K562 (cell line): ENCODE data around the gene CRYZL1. TPM values are rescaled to one million over a fixed set of nuclear protein-coding genes. Genes with fewer than 3 reads are reported as not detected.

ENCODE experiments used
- BCOR ChIP-seq: fragments of 450-650 bp; IDR thresholded peaks from 2 replicates; pipeline ENCODE4 v1.6.1; 2016
- ETV5 ChIP-seq: sonication (generic); formaldehyde crosslinking; IDR thresholded peaks from 2 replicates; pipeline ENCODE4 v1.4.0; 2020; ENCODE audit warnings: low read depth, mild to moderate bottlenecking, missing genetic modification reagents
- HOXB6 ChIP-seq: fragments of 250-450 bp; sonication (Bioruptor Pico); IDR thresholded peaks from 2 replicates; pipeline ENCODE4 v1.5.1; 2022; ENCODE audit warnings: mild to moderate bottlenecking, borderline replicate concordance
- KDM2B ChIP-seq: fragments of 250-450 bp; sonication (Bioruptor Pico); IDR thresholded peaks from 2 replicates; pipeline ENCODE4 v1.8.0; 2021; ENCODE audit warnings: mild to moderate bottlenecking, moderate library complexity
- MAZ ChIP-seq, 2 experiments: fragments of 450-650 bp in 1 of 2; sonication (generic) in 1 of 2; formaldehyde crosslinking; IDR thresholded peaks in 1 of 2; conservative IDR thresholded peaks in 1 of 2; 2 replicates each; pipeline versions ENCODE4 v1.4.0 to v1.5.0; 2020; ENCODE audit warnings: mild to moderate bottlenecking in 1 of 2, missing genetic modification reagents in 1 of 2
- POLR2G ChIP-seq: fragments of 200-400 bp; formaldehyde crosslinking; IDR thresholded peaks from 2 replicates; pipeline ENCODE4 v1.6.1; 2017; ENCODE audit warnings: low read depth, mild to moderate bottlenecking, antibody characterized with exemption, low read length, moderate library complexity
- SIRT6 ChIP-seq: IDR thresholded peaks from one replicate; pipeline ENCODE4 v1.6.1; 2012; ENCODE audit warnings: low read depth, mild to moderate bottlenecking, control low read depth, inconsistent platforms, low read length, moderate library complexity
- SOX6 ChIP-seq: fragments of 450-650 bp; IDR thresholded peaks from 2 replicates; pipeline ENCODE4 v1.6.1; 2014; ENCODE audit warnings: mild to moderate bottlenecking
- ZNF316 ChIP-seq: fragments of 450-650 bp; IDR thresholded peaks from 2 replicates; pipeline ENCODE4 v1.6.1; 2016
- polyA plus RNA-seq, 8 experiments: library from polyadenylated mRNA; depleted of rRNA in 4 of 8; stranded (reverse) in 5 of 8; unstranded in 3 of 8; fragments of >200 nt; fragmentation: Nextera tagmentation in 2 of 8; fragmentation: Illumina TruSeq in 1 of 8; extraction: Ambion mirVana in 2 of 8; extraction: Trizol in 1 of 8; gene quantifications; 2 replicates each; pipeline versions ENCODE4 v1.2.1 to v1.2.3, GENCODE V29; 2011 to 2014; ENCODE audit warnings: inconsistent platforms in 1 of 8, missing spikeins in 1 of 8
- total RNA-seq, 7 experiments: library from RNA; depleted of rRNA in 6 of 7; stranded (reverse); fragments of >200 nt in 6 of 7; fragmentation: Illumina TruSeq in 2 of 7; extraction: Trizol in 2 of 7; gene quantifications; 2 replicates each; pipeline versions ENCODE4 v1.2.1 to v1.2.3, GENCODE V29; 2011 to 2021; ENCODE audit warnings: low replicate concordance in 1 of 7
- TF ChIP-seq, protein P1 (sequence below): sonication (generic); formaldehyde crosslinking; IDR thresholded peaks from 2 replicates; pipeline ENCODE4 v1.8.0; 2022; ENCODE audit warnings: mild to moderate bottlenecking, missing genetic modification reagents
- TF ChIP-seq, protein P2 (sequence below): sonication (generic); formaldehyde crosslinking; IDR thresholded peaks from 2 replicates; pipeline ENCODE4 v1.8.1; 2023; ENCODE audit warnings: mild to moderate bottlenecking, missing genetic modification reagents
- TF ChIP-seq, protein P3 (sequence below): fragments of 250-450 bp; sonication (Bioruptor Pico); IDR thresholded peaks from 2 replicates; pipeline ENCODE4 v1.4.0; 2020
- TF ChIP-seq, protein P4 (sequence below): fragments of 450-650 bp; formaldehyde crosslinking; conservative IDR thresholded peaks from 2 replicates; pipeline ENCODE4 v1.4.0; 2022; ENCODE audit warnings: mild to moderate bottlenecking, missing genetic modification characterization

Gene CRYZL1
- total and polyA plus RNA-seq, 9 of the 15 experiments (the other 6 are each of a cell fraction or from before 2014, with no cell fraction given), result 19.9 to 98.2 (median 39.2) TPM

DNA sequence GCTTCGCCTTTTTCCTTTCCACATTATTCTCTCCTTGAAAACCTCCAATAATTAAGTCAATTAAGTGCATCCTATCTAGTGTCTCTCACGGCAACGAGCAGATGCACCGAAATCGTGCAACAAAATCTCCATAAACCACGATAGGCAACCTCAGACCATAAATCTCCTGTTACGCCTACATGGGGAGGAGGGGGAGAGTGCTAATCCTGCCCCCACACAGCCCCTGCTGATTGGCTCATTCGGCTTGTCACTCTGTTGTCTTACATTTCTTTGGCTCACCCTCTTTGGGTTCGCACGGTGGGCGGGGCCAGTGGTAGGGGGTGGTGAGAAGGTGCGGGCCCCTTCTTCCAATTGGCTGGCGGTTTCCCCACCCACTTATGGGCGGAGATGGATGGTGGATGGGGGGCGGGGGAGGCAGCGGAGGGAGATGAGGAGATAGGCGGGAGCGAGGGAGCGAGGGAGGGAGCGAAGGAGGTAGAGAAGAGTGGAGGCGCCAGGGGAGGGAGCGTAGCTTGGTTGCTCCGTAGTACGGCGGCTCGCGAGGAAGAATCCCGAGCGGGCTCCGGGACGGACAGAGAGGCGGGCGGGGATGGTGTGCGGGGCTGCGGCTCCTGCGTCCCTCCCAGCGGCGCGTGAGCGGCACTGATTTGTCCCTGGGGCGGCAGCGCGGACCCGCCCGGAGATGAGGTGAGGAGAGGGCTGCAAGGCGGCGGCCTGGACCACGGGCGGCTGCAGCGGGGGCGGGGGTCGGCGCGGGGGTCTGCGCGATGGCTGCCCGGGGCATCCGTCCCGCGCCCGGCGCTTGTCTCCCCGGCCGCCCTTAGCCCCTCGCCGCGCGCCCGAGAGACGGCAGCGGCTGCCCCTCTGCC lies 720 bp upstream of the CRYZL1 start, which contains the start of gene ITSN1 (continued):
- peak; percentile 99 for TF ChIP-seq KDM2B (CRISPR knock-in tag)
- peak in 1 of 2 experiments; percentile 94; a peak in 2 of 4 replicates for TF ChIP-seq MAZ (CRISPR knock-in tag; conservative IDR thresholded peaks at IDR 0.05 in 1 of 2, IDR thresholded peaks at IDR 0.05 in 1 of 2)
- peak; percentile 62; the same call in 1 of the 2 replicates for TF ChIP-seq ETV5 (CRISPR knock-in tag)
- TF ChIP-seq SIRT6, result no peak
- TF ChIP-seq, protein P1, sequence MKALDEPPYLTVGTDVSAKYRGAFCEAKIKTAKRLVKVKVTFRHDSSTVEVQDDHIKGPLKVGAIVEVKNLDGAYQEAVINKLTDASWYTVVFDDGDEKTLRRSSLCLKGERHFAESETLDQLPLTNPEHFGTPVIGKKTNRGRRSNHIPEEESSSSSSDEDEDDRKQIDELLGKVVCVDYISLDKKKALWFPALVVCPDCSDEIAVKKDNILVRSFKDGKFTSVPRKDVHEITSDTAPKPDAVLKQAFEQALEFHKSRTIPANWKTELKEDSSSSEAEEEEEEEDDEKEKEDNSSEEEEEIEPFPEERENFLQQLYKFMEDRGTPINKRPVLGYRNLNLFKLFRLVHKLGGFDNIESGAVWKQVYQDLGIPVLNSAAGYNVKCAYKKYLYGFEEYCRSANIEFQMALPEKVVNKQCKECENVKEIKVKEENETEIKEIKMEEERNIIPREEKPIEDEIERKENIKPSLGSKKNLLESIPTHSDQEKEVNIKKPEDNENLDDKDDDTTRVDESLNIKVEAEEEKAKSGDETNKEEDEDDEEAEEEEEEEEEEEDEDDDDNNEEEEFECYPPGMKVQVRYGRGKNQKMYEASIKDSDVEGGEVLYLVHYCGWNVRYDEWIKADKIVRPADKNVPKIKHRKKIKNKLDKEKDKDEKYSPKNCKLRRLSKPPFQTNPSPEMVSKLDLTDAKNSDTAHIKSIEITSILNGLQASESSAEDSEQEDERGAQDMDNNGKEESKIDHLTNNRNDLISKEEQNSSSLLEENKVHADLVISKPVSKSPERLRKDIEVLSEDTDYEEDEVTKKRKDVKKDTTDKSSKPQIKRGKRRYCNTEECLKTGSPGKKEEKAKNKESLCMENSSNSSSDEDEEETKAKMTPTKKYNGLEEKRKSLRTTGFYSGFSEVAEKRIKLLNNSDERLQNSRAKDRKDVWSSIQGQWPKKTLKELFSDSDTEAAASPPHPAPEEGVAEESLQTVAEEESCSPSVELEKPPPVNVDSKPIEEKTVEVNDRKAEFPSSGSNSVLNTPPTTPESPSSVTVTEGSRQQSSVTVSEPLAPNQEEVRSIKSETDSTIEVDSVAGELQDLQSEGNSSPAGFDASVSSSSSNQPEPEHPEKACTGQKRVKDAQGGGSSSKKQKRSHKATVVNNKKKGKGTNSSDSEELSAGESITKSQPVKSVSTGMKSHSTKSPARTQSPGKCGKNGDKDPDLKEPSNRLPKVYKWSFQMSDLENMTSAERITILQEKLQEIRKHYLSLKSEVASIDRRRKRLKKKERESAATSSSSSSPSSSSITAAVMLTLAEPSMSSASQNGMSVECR (CRISPR knock-in tag), result peak; percentile 6; the same call in 1 of the 2 replicates
- TF ChIP-seq, protein P2, sequence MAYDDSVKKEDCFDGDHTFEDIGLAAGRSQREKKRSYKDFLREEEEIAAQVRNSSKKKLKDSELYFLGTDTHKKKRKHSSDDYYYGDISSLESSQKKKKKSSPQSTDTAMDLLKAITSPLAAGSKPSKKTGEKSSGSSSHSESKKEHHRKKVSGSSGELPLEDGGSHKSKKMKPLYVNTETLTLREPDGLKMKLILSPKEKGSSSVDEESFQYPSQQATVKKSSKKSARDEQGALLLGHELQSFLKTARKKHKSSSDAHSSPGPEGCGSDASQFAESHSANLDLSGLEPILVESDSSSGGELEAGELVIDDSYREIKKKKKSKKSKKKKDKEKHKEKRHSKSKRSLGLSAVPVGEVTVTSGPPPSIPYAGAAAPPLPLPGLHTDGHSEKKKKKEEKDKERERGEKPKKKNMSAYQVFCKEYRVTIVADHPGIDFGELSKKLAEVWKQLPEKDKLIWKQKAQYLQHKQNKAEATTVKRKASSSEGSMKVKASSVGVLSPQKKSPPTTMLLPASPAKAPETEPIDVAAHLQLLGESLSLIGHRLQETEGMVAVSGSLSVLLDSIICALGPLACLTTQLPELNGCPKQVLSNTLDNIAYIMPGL (CRISPR knock-in tag), result 0 out of 2 replicates have a peak, but pooled peaks have one; percentile 44
- TF ChIP-seq ZNF316, result peak; percentile 26; the same call in 1 of the 2 replicates
- no peak for TF ChIP-seq HOXB6 (CRISPR knock-in tag)
- TF ChIP-seq POLR2G, result peak; percentile 68
- TF ChIP-seq, protein P3, sequence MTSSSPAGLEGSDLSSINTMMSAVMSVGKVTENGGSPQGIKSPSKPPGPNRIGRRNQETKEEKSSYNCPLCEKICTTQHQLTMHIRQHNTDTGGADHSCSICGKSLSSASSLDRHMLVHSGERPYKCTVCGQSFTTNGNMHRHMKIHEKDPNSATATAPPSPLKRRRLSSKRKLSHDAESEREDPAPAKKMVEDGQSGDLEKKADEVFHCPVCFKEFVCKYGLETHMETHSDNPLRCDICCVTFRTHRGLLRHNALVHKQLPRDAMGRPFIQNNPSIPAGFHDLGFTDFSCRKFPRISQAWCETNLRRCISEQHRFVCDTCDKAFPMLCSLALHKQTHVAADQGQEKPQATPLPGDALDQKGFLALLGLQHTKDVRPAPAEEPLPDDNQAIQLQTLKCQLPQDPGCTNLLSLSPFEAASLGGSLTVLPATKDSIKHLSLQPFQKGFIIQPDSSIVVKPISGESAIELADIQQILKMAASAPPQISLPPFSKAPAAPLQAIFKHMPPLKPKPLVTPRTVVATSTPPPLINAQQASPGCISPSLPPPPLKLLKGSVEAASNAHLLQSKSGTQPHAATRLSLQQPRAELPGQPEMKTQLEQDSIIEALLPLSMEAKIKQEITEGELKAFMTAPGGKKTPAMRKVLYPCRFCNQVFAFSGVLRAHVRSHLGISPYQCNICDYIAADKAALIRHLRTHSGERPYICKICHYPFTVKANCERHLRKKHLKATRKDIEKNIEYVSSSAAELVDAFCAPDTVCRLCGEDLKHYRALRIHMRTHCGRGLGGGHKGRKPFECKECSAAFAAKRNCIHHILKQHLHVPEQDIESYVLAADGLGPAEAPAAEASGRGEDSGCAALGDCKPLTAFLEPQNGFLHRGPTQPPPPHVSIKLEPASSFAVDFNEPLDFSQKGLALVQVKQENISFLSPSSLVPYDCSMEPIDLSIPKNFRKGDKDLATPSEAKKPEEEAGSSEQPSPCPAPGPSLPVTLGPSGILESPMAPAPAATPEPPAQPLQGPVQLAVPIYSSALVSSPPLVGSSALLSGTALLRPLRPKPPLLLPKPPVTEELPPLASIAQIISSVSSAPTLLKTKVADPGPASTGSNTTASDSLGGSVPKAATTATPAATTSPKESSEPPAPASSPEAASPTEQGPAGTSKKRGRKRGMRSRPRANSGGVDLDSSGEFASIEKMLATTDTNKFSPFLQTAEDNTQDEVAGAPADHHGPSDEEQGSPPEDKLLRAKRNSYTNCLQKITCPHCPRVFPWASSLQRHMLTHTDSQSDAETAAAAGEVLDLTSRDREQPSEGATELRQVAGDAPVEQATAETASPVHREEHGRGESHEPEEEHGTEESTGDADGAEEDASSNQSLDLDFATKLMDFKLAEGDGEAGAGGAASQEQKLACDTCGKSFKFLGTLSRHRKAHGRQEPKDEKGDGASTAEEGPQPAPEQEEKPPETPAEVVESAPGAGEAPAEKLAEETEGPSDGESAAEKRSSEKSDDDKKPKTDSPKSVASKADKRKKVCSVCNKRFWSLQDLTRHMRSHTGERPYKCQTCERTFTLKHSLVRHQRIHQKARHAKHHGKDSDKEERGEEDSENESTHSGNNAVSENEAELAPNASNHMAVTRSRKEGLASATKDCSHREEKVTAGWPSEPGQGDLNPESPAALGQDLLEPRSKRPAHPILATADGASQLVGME, result peak; percentile 87
- TF ChIP-seq, protein P4, sequence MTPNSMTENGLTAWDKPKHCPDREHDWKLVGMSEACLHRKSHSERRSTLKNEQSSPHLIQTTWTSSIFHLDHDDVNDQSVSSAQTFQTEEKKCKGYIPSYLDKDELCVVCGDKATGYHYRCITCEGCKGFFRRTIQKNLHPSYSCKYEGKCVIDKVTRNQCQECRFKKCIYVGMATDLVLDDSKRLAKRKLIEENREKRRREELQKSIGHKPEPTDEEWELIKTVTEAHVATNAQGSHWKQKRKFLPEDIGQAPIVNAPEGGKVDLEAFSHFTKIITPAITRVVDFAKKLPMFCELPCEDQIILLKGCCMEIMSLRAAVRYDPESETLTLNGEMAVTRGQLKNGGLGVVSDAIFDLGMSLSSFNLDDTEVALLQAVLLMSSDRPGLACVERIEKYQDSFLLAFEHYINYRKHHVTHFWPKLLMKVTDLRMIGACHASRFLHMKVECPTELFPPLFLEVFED, result peak; percentile 80; the same call in 1 of the 2 replicates
- TF ChIP-seq BCOR, result peak; percentile 90
- TF ChIP-seq SOX6, result 0 out of 2 replicates have a peak, but pooled peaks have one; percentile 8
